ENCODE measurements around the gene PARP12.

PARP12 gene

GRCh38 chr7:140050100-140050499 lies 12.7 kb downstream of the PARP12 start:
- no peak overlapping the region for H2AFZ ChIP-seq (ENCODE audit: low read depth, low read length)
- no peak overlapping the region for H3K4me2 ChIP-seq (ENCODE audit: insufficient read depth, low read length)
- peaks cover 59% of the 10 kb centered on the region for H3K36me3 ChIP-seq (ENCODE audit: insufficient read depth, low read length)
- no peak overlapping the region for H3K27ac ChIP-seq (ENCODE audit: low read length)
- DNase-seq (no peak), ATAC-seq (ENCODE audit: insufficient read depth, low read depth) (no peak)
- no peaks in the 10 kb centered on the region for H3K27me3 ChIP-seq (ENCODE audit: insufficient read depth, low read length, poor library complexity)
- no peaks in the 10 kb centered on the region for H3K9me3 ChIP-seq (ENCODE audit: insufficient read depth, low read length, severe bottlenecking)
- H3K4me3 ChIP-seq (ENCODE audit: low read depth in 1 of 2, low read length in 2 of 2) = no peak overlapping the region
- no peak for TF ChIP-seq EZH2 (IDR thresholded peaks at IDR 0.05; ENCODE audit: borderline replicate concordance, low read depth, low read length, severe bottlenecking)
- TF ChIP-seq CTCF (IDR thresholded peaks at IDR 0.05; ENCODE audit: borderline replicate concordance, extremely low read depth, low read length, poor library complexity, severe bottlenecking) = no peak
- no peak overlapping the region for H3K9ac ChIP-seq (ENCODE audit: low read depth, low read length)
- no peaks in the 10 kb centered on the region for H3K4me1 ChIP-seq (ENCODE audit: insufficient read depth, low read length)
- no peaks in the 10 kb centered on the region for H3K79me2 ChIP-seq (ENCODE audit: insufficient read depth, low read length)
- H4K20me1 ChIP-seq (ENCODE audit: insufficient read depth, low read length) = no peaks in the 10 kb centered on the region

- DNase-seq (no peak), ATAC-seq (ENCODE audit: insufficient read depth, low read depth) (no peak)
- Histone ChIP-seq H3K4me3 (ENCODE audit: low read depth in 1 of 2, low read length in 2 of 2) (no peak overlapping the region), H2AFZ (ENCODE audit: low read depth, low read length) (no peak overlapping the region), H3K4me2 (ENCODE audit: insufficient read depth, low read length) (no peak overlapping the region), H3K9ac (ENCODE audit: low read depth, low read length) (no peak overlapping the region), H3K9me3 (ENCODE audit: insufficient read depth, low read length, severe bottlenecking) (no peaks in the 10 kb centered on the region), H3K79me2 (ENCODE audit: insufficient read depth, low read length) (no peaks in the 10 kb centered on the region), H4K20me1 (ENCODE audit: insufficient read depth, low read length) (no peaks in the 10 kb centered on the region), H3K4me1 (ENCODE audit: insufficient read depth, low read length) (no peaks in the 10 kb centered on the region), H3K27ac (ENCODE audit: low read length) (no peak overlapping the region), H3K27me3 (ENCODE audit: insufficient read depth, low read length, poor library complexity) (no peaks in the 10 kb centered on the region), H3K36me3 (ENCODE audit: insufficient read depth, low read length) (peaks cover 59% of the 10 kb centered on the region)
- TF ChIP-seq CTCF (IDR thresholded peaks at IDR 0.05; ENCODE audit: borderline replicate concordance, extremely low read depth, low read length, poor library complexity, severe bottlenecking) = no peak
- no peak for TF ChIP-seq EZH2 (IDR thresholded peaks at IDR 0.05; ENCODE audit: borderline replicate concordance, low read depth, low read length, severe bottlenecking)
Observed at GRCh38 chr7:140049339-140050024, 13.3 kb downstream of the PARP12 start.

- no peaks in the 10 kb centered on the region for H4K20me1 ChIP-seq (ENCODE audit: insufficient read depth, low read length)
- TF ChIP-seq EZH2 (IDR thresholded peaks at IDR 0.05; ENCODE audit: borderline replicate concordance, low read depth, low read length, severe bottlenecking) = no peak
- TF ChIP-seq CTCF (IDR thresholded peaks at IDR 0.05; ENCODE audit: borderline replicate concordance, extremely low read depth, low read length, poor library complexity, severe bottlenecking) = no peak
- no peak overlapping the region for H3K27ac ChIP-seq (ENCODE audit: low read length)
- no peak overlapping the region for H3K4me2 ChIP-seq (ENCODE audit: insufficient read depth, low read length)
- H3K9ac ChIP-seq (ENCODE audit: low read depth, low read length) = no peak overlapping the region
- no peaks in the 10 kb centered on the region for H3K9me3 ChIP-seq (ENCODE audit: insufficient read depth, low read length, severe bottlenecking)
- ATAC-seq (ENCODE audit: insufficient read depth, low read depth) = no peak
- no peaks in the 10 kb centered on the region for H3K79me2 ChIP-seq (ENCODE audit: insufficient read depth, low read length)
- no peak for DNase-seq
- no peaks in the 10 kb centered on the region for H3K27me3 ChIP-seq (ENCODE audit: insufficient read depth, low read length, poor library complexity)
- no peak overlapping the region for H3K4me3 ChIP-seq (ENCODE audit: low read depth in 1 of 2, low read length in 2 of 2)
- H3K36me3 ChIP-seq (ENCODE audit: insufficient read depth, low read length) = peaks cover 59% of the 10 kb centered on the region
- no peaks in the 10 kb centered on the region for H3K4me1 ChIP-seq (ENCODE audit: insufficient read depth, low read length)
- H2AFZ ChIP-seq (ENCODE audit: low read depth, low read length) = no peak overlapping the region
Observed at GRCh38 chr7:140048989-140049338, 13.8 kb downstream of the PARP12 start.
